ENCODE data around the gene IP6K3.

Gene IP6K3

GRCh38 chr6:33746651-33747100 lies at the start of gene IP6K3:
IP6K3 (minus strand) TSS chr6:33746905; CDS start chr6:33735476, 11,429 bp downstream.
- Mint-ChIP-seq H3K4me3 (no peak within 1 kb of the TSS), H3K36me3 (no peaks in the 10 kb centered on the region), H3K9me3 (no peaks in the 10 kb centered on the region), H3K27ac (no peak within 1 kb of the TSS), H3K4me1 (peaks cover 6% of the 10 kb centered on the region), H3K27me3 (peaks cover 53% of the 10 kb centered on the region)
- ATAC-seq = no peak

GRCh38 chr6:33794910-33795623 lies 48.4 kb upstream of the IP6K3 start:
- Mint-ChIP-seq H3K9me3 (no peaks in the 10 kb centered on the region), H3K27ac (no peak overlapping the region), H3K4me1 (no peaks in the 10 kb centered on the region), H3K36me3 (no peaks in the 10 kb centered on the region), H3K27me3 (peaks cover 37% of the 10 kb centered on the region), H3K4me3 (no peak overlapping the region)
- no peak for ATAC-seq

- Mint-ChIP-seq H3K27ac (no peak overlapping the region), H3K9me3 (no peaks in the 10 kb centered on the region), H3K36me3 (no peaks in the 10 kb centered on the region)
These were observed 46.3 kb upstream of the IP6K3 start for GRCh38 chr6:33792981-33793380.

GRCh38 chr6:33791620-33792019 lies 44.9 kb upstream of the IP6K3 start:
- peaks cover 5% of the 10 kb centered on the region for H3K27me3 Mint-ChIP-seq

More at GRCh38 chr6:33792981-33793380, 46.3 kb upstream of the IP6K3 start:
- ATAC-seq = no peak
- H3K4me3 Mint-ChIP-seq = no peak overlapping the region
- H3K27me3 Mint-ChIP-seq = peaks cover 19% of the 10 kb centered on the region
- H3K4me1 Mint-ChIP-seq = peaks cover 9% of the 10 kb centered on the region

GRCh38 chr6:33790910-33791309 lies 44.2 kb upstream of the IP6K3 start:
- Mint-ChIP-seq H3K9me3 (no peaks in the 10 kb centered on the region), H3K4me1 (peaks cover 28% of the 10 kb centered on the region), H3K27me3 (no peaks in the 10 kb centered on the region), H3K4me3 (no peak overlapping the region), H3K27ac (no peak overlapping the region), H3K36me3 (no peaks in the 10 kb centered on the region)
- no peak for ATAC-seq

More at GRCh38 chr6:33791620-33792019, 44.9 kb upstream of the IP6K3 start:
- no peak for ATAC-seq
- Mint-ChIP-seq H3K36me3 (no peaks in the 10 kb centered on the region), H3K4me3 (no peak overlapping the region), H3K9me3 (no peaks in the 10 kb centered on the region), H3K27ac (no peak overlapping the region), H3K4me1 (peaks cover 21% of the 10 kb centered on the region)

GRCh38 chr6:33790379-33790778 lies 43.7 kb upstream of the IP6K3 start:
- H3K9me3 Mint-ChIP-seq = no peaks in the 10 kb centered on the region
- ATAC-seq = no peak
- peaks cover 29% of the 10 kb centered on the region for H3K4me1 Mint-ChIP-seq
- no peak overlapping the region for H3K4me3 Mint-ChIP-seq
- H3K27me3 Mint-ChIP-seq = no peaks in the 10 kb centered on the region
- no peaks in the 10 kb centered on the region for H3K36me3 Mint-ChIP-seq
- no peak overlapping the region for H3K27ac Mint-ChIP-seq

- no peak for ATAC-seq
- Mint-ChIP-seq H3K27ac (peak overlapping the region; percentile 78), H3K36me3 (peaks cover 7% of the 10 kb centered on the region), H3K4me3 (peak overlapping the region; percentile 85), H3K27me3 (no peaks in the 10 kb centered on the region), H3K9me3 (no peaks in the 10 kb centered on the region), H3K4me1 (peaks cover 38% of the 10 kb centered on the region)
These were observed 42.8 kb upstream of the IP6K3 start for GRCh38 chr6:33789550-33789895.

- ATAC-seq = peak; percentile 95
- H3K9me3 Mint-ChIP-seq = no peaks in the 10 kb centered on the region
- peak within 1 kb of the TSS; percentile 83 for H3K27ac Mint-ChIP-seq
- peaks cover 11% of the 10 kb centered on the region for H3K36me3 Mint-ChIP-seq
- H3K4me1 Mint-ChIP-seq = peaks cover 44% of the 10 kb centered on the region
- H3K27me3 Mint-ChIP-seq = no peaks in the 10 kb centered on the region
- peak within 1 kb of the TSS; percentile 92 for H3K4me3 Mint-ChIP-seq
These were observed 42.2 kb upstream of the IP6K3 start, which contains the start of gene LEMD2 for GRCh38 chr6:33788694-33789549. LEMD2 (minus strand) TSS chr6:33789130; CDS start chr6:33789116, 14 bp downstream.

- Mint-ChIP-seq H3K36me3 (peaks cover 19% of the 10 kb centered on the region), H3K27me3 (no peaks in the 10 kb centered on the region), H3K9me3 (no peaks in the 10 kb centered on the region), H3K4me1 (peaks cover 47% of the 10 kb centered on the region), H3K4me3 (peak overlapping the region; percentile 92), H3K27ac (peak overlapping the region; percentile 83)
- peak; percentile 77 for ATAC-seq
These were observed 41.4 kb upstream of the IP6K3 start for GRCh38 chr6:33787954-33788693.

GRCh38 chr6:33787346-33787953 lies 40.7 kb upstream of the IP6K3 start:
- Mint-ChIP-seq H3K27ac (peak overlapping the region; percentile 83), H3K4me3 (peak overlapping the region; percentile 92), H3K27me3 (no peaks in the 10 kb centered on the region), H3K9me3 (no peaks in the 10 kb centered on the region), H3K4me1 (peaks cover 47% of the 10 kb centered on the region), H3K36me3 (peaks cover 24% of the 10 kb centered on the region)
- no peak for ATAC-seq

GRCh38 chr6:33786736-33787135 lies 40.0 kb upstream of the IP6K3 start:
- no peak for ATAC-seq
- Mint-ChIP-seq H3K4me1 (peaks cover 47% of the 10 kb centered on the region), H3K4me3 (no peak overlapping the region), H3K27me3 (no peaks in the 10 kb centered on the region), H3K9me3 (no peaks in the 10 kb centered on the region), H3K36me3 (peaks cover 31% of the 10 kb centered on the region), H3K27ac (no peak overlapping the region)

GRCh38 chr6:33785778-33786177 lies 39.1 kb upstream of the IP6K3 start:
- ATAC-seq = no peak
- no peak overlapping the region for H3K27ac Mint-ChIP-seq
- H3K4me3 Mint-ChIP-seq = no peak overlapping the region
- H3K27me3 Mint-ChIP-seq = no peaks in the 10 kb centered on the region
- peaks cover 35% of the 10 kb centered on the region for H3K36me3 Mint-ChIP-seq
- no peaks in the 10 kb centered on the region for H3K9me3 Mint-ChIP-seq
- peaks cover 47% of the 10 kb centered on the region for H3K4me1 Mint-ChIP-seq

- no peak for ATAC-seq
- H3K9me3 Mint-ChIP-seq = no peaks in the 10 kb centered on the region
- H3K4me3 Mint-ChIP-seq = no peak overlapping the region
- H3K27me3 Mint-ChIP-seq = no peaks in the 10 kb centered on the region
- H3K36me3 Mint-ChIP-seq = peaks cover 45% of the 10 kb centered on the region
- H3K4me1 Mint-ChIP-seq = peaks cover 47% of the 10 kb centered on the region
- no peak overlapping the region for H3K27ac Mint-ChIP-seq
These were observed 38.1 kb upstream of the IP6K3 start for GRCh38 chr6:33784787-33785186.

GRCh38 chr6:33783781-33784520 lies 37.2 kb upstream of the IP6K3 start:
- no peak for ATAC-seq
- Mint-ChIP-seq H3K27me3 (no peaks in the 10 kb centered on the region), H3K36me3 (peaks cover 51% of the 10 kb centered on the region), H3K4me3 (no peak overlapping the region), H3K9me3 (no peaks in the 10 kb centered on the region), H3K27ac (no peak overlapping the region), H3K4me1 (peaks cover 38% of the 10 kb centered on the region)
